HG03280 (cell line): ENCODE data around the gene RAPGEF3.

Experiments used
- ATAC-seq: cut with Tn5 transposase; IDR thresholded peaks from one replicate; pipeline ENCODE4 v1.9.1; 2021; ENCODE audit warnings: mild to moderate bottlenecking, moderate library complexity; ENCODE audit not compliant: unreplicated experiment

RAPGEF3 gene

GRCh38 chr12:47705566-47706425, 52.9 kb downstream of the RAPGEF3 start, which contains the start of gene RPAP3:
Gene RPAP3, minus strand, starts transcription at chr12:47706030. Its CDS starts 3,190 bp downstream, at chr12:47702840.
- peak; percentile 83 for ATAC-seq

- ATAC-seq = no peak
Observed at GRCh38 chr12:47705229-47705565, 53.5 kb downstream of the RAPGEF3 start.

GRCh38 chr12:47704719-47705118, 54.0 kb downstream of the RAPGEF3 start:
- no peak for ATAC-seq

GRCh38 chr12:47700263-47700662, 58.4 kb downstream of the RAPGEF3 start:
- no peak for ATAC-seq

- ATAC-seq = no peak
Observed at GRCh38 chr12:47698631-47699030, 60.0 kb downstream of the RAPGEF3 start.

GRCh38 chr12:47698055-47698454, 60.6 kb downstream of the RAPGEF3 start:
- ATAC-seq = no peak

- no peak for ATAC-seq
Observed at GRCh38 chr12:47689215-47689614, 69.5 kb downstream of the RAPGEF3 start.

GRCh38 chr12:47687636-47688035, 71.0 kb downstream of the RAPGEF3 start:
- ATAC-seq = no peak

- ATAC-seq = no peak
Observed at GRCh38 chr12:47686645-47687240, 71.9 kb downstream of the RAPGEF3 start.
